GM19351 (cell line): ENCODE data around the gene ATP13A2.

Source experiments
- ATAC-seq: cut with Tn5 transposase; IDR thresholded peaks from one replicate; pipeline ENCODE4 v1.9.1; 2021; ENCODE audit warnings: mild to moderate bottlenecking, moderate library complexity; ENCODE audit not compliant: unreplicated experiment

The ATP13A2 gene

GRCh38 chr1:17004466-17005364, 7.0 kb downstream of the ATP13A2 start:
- no peak for ATAC-seq

GRCh38 chr1:17002524-17002902, 9.2 kb downstream of the ATP13A2 start:
- no peak for ATAC-seq

- no peak for ATAC-seq
Observed at GRCh38 chr1:17001760-17002523, 9.8 kb downstream of the ATP13A2 start.

GRCh38 chr1:16999863-17000262, 11.9 kb downstream of the ATP13A2 start:
- ATAC-seq: no peak

- ATAC-seq: no peak
Observed at GRCh38 chr1:16998589-16998988, 13.1 kb downstream of the ATP13A2 start.

DNA sequence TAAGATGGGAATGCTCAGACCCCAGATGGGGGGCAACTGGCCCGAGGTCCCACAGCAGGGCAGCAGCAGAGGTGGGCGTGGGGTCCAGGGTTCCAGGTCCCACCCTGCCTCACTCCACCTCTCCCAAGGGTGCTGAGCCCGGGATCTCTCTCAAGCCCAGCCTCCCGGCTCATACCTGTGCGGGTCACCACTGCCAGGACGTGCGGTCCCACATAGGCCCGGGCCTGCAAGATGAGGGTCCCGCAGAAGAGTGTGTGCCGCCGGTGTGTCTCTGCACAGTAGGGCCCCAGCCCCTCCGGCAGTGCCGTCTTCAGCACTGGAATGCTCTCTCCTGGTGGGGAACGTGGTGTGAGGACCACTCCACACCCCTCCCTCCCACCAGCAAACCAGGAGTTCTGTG, 14.9 kb downstream of the ATP13A2 start:
- no peak for ATAC-seq

DNA sequence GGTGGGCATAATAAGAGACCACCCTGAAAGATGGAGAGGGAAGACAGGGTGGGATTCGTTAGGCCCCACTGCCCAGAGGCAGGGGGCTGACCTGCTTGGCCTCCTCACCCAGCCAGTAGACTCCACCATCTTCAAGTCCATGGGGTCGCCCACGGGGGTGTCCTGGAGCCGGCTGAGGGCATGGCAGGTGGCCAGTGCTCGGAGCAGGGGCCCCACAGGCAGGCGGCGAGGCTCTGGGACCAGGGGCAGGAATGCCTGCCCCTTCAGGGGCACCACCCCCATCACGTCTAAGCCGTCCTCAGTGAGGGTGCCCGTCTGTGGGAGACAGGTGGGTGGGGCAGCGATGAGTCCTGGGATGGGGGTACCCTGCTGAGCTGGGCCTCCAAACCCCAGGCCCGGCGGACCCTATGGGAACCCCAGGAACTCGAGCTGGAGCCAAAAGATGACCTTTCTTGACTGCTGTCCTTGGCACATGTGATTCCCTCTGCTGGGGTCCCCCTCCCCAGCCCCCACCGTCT, 18.1 kb downstream of the ATP13A2 start:
- no peak for ATAC-seq

DNA sequence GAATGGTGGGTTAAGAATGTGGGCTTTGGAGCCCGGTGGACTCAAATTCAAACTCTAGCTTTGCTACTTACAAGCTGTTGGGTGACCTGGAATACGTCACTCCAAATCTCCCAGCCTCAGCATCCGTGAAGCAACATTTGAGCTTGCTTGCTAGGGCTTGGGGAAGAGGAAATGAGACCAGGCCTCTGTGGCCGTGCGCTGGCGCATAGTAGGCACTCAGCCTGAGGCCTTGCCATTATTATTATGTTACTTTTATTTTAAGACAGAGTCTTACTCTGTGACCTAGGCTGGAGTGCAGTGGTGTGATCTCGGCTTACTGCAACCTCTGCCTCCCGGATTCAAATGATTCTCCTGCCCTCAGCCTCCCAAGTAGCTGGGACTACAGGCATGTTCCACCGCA, 19.1 kb downstream of the ATP13A2 start:
- no peak for ATAC-seq

GRCh38 chr1:16992102-16992501, 19.6 kb downstream of the ATP13A2 start:
- no peak for ATAC-seq

- ATAC-seq: no peak
Observed at GRCh38 chr1:16991571-16991970, 20.2 kb downstream of the ATP13A2 start.

DNA sequence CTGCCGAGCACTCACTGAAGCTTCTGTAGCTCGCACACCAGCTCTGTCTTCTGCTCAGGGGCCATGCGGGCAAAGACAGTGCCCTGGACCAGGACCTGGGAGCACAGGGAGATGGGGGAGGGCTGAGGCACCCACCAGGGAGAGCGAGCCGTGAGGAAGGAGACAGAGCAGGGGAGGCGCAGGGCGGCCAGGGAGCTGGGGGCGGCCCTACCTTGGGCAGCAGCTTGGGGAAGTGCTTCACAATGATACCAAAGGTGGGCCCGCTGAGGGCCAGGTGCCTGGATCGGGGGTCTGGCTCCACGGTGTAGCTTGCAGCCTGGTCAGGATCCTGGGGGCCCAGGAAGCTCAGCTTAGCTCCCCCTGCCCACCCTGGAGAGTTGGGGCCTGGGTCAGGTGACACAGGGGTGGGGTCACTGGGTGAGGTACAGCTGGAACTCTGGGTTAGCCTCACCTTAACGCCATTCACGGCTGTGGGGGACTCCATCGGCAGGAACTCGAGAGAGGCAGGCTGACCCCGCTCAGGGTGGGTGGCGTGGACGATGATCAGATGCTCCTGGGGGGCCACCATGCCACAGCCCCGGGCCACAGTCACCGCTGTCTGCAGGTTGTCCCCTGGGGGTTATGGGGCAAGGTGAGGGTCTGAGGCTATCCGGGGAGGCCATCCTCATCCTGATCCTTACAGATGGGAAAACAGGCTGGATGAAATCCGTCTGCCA, 21.9 kb downstream of the ATP13A2 start:
- ATAC-seq: no peak

- no peak for ATAC-seq
Observed at GRCh38 chr1:16988210-16988609, 23.5 kb downstream of the ATP13A2 start.

DNA sequence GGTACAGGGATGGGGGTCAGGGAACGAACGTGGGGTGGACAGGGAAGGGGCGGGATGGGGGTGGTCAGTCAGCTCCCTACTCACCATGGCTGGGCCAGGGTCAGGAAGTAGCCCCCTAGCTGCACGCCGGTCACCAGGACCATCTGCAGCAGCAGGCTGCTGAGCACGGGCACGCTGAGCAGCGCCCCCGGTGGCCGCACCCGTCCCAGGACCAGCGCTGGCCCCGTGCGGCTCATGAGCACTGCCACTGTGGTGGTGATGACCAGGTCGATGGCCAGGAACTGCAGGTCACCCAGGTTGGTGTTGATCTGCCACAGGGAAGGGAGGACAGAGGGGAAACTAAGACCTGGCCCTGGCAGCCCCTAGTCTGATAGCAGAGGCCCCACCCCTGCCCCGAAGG, 24.8 kb downstream of the ATP13A2 start:
- ATAC-seq: no peak

GRCh38 chr1:16986560-16986959, 25.2 kb downstream of the ATP13A2 start:
- no peak for ATAC-seq

DNA sequence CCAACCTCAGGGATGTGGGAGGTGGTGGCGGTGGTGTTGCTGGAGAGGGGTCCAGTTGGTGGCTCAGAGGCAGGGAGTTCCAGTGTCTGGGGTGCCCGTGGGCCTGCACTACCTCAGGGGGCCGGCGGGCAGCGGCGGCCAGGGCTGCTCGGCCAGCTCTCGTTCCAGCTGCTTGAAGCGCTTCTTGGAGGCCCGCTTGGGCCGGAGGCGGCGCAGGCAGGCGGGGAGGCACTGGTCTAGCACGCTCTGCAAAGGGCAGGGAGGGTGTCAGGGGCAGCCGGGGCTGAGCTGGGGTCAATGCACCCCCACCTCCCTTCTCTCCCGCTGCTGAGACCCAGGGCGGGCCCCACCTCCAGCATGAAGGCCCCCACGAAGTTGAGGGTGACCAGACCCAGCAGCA, 25.6 kb downstream of the ATP13A2 start:
- ATAC-seq: no peak

GRCh38 chr1:16984717-16985116, 27.0 kb downstream of the ATP13A2 start:
- no peak for ATAC-seq

DNA sequence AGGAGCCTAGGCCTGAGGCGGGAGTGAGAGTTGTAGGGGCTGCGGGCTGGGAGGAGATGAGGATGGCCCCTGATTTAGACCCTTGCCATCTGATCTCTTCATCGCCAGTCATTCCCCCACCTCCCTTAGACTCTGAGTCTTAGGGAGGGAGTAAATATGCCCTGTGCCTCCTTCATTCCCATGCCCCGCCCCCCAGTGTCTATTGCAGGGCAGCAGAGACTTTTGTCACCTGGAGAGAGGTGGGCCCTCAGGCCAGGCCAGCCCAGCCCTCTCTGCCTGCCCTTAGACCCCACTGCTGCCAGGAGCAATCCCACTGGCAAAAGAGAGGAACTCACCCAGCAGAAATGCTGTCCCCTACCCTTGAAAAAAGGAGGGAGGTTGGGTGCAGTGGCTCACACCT, 28.1 kb downstream of the ATP13A2 start:
- no peak for ATAC-seq

GRCh38 chr1:16982902-16983301, 28.8 kb downstream of the ATP13A2 start:
- ATAC-seq: no peak

- ATAC-seq: no peak
Observed at GRCh38 chr1:16981269-16981849, 30.4 kb downstream of the ATP13A2 start.

DNA sequence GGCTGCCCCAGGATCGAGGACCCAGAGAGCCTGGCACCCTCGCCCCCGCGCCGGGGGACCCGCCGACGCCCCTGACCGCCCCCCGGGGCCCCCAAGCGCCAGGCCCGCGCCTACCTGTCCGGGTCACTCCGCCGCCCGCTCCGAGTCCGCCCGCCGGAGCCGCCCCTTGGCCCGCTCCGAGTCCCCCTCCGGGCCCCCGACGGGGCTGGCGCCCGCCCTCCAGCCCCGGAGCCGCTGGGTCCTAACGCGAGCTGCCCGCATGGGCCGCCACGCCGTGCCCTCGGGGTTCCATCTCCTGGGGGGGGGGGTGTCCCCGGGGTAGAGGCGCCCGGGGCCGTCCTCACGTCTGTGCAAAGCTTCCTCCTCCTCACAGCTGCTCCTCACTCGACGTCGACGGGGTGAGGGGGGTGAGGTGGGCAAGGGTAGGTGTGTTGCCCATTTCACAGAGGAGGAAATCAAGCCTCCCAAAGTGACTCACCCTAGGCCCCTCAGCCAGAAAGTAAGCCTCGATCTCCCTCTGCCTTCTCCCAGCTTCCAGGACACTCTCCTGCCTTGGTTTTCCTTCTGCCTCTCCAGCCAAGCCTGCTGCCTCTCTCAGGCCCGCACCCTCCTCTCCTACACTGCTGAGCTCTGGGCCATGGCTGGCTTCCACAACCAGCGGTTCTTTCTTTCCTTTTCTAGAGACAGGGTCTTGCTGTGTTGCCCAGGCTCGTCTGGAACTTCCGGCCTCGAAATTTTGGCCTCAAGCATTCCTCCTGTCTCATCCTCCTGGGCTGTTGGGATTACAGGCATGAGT, 31.1 kb downstream of the ATP13A2 start, which contains the start of gene MFAP2:
MFAP2 (minus strand) TSS at position 148 of the 796 bp plus-strand sequence. CDS start 2,347 bp downstream, outside the sequence.
- ATAC-seq: no peak
